NB4 (cell line): ENCODE data around the gene GDPD3.

Source experiments
- DNase-seq: peaks from one replicate; pipeline ENCODE4 v3.0.0; 2010; ENCODE audit warnings: low read depth
- H3K4me3 ChIP-seq: one replicate; pipeline ENCODE4 v1.5.1; 2011; ENCODE audit warnings: mild to moderate bottlenecking, low read depth, low read length, moderate library complexity
- MAX ChIP-seq: IDR thresholded peaks from 2 replicates; pipeline ENCODE4 v1.6.1; 2011; ENCODE audit warnings: low read depth, low read length
- MYC ChIP-seq: IDR thresholded peaks from 2 replicates; pipeline ENCODE4 v1.6.1; 2011; ENCODE audit warnings: low read depth, low read length
- POLR2A ChIP-seq: IDR thresholded peaks from 2 replicates; pipeline ENCODE4 v1.6.1; 2011; ENCODE audit warnings: mild to moderate bottlenecking; ENCODE audit not compliant: insufficient read length; ENCODE audit errors: extremely low read depth
- TF ChIP-seq, protein P1 (sequence below): IDR thresholded peaks from one replicate; pipeline ENCODE4 v1.5.1; 2012; ENCODE audit warnings: low read depth, low read length

Gene GDPD3

DNA sequence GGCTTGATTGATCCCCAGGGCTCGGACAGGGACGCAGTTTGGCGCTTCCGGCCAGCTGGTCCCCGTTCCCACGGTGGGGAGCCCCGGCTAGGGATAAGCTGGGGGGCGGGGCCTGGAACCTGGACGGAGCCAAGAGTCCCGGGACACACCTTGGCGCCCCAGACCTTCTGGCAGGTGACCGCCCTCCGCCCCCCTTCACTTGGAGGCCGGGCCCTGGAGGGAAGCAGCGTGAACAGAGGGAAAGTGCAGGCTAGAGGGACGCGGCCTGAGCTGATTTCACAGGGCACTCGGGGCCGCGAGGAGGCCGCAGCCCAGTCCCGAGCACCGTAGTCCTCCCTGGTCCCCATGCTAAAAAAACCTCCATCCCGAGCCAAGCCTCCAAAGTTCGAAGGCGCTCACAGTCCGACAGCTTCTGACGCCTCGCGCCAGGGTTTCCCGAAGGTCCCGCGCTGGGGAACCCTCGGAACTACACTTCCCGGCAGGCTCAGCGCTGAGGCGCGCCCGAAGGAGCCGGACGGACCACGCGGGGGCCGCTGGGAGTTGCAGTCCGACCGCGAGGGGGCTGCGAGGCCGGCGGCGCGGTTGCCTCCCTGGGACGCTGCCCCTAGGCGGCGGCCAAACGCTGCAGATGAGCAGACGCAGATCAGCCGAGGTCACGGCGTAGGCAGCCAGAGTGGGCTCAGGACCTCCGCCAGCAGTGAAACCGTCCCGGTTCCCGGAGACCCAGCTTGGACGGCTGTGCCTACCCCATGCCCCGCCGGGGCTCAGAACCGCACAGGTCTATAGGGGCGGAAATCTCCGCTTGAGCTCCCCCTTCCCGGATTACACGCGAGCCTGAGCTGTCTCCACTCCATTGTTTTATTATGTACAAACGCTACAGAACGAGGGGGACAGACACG is 21.6 kb downstream of the GDPD3 start, which contains the start of gene TBX6:
TSS of gene TBX6 (minus strand) at position 451 of the 899 bp plus-strand sequence. CDS start 731 bp downstream, outside the sequence.
- peak within 1 kb of the TSS; percentile 83 for H3K4me3 ChIP-seq
- TF ChIP-seq MYC (peak; percentile 90), POLR2A (peak; percentile 66), MAX (peak; percentile 76)
- TF ChIP-seq, protein P1, sequence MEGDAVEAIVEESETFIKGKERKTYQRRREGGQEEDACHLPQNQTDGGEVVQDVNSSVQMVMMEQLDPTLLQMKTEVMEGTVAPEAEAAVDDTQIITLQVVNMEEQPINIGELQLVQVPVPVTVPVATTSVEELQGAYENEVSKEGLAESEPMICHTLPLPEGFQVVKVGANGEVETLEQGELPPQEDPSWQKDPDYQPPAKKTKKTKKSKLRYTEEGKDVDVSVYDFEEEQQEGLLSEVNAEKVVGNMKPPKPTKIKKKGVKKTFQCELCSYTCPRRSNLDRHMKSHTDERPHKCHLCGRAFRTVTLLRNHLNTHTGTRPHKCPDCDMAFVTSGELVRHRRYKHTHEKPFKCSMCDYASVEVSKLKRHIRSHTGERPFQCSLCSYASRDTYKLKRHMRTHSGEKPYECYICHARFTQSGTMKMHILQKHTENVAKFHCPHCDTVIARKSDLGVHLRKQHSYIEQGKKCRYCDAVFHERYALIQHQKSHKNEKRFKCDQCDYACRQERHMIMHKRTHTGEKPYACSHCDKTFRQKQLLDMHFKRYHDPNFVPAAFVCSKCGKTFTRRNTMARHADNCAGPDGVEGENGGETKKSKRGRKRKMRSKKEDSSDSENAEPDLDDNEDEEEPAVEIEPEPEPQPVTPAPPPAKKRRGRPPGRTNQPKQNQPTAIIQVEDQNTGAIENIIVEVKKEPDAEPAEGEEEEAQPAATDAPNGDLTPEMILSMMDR: peak; percentile 61
- peak; percentile 97 for DNase-seq

DNA sequence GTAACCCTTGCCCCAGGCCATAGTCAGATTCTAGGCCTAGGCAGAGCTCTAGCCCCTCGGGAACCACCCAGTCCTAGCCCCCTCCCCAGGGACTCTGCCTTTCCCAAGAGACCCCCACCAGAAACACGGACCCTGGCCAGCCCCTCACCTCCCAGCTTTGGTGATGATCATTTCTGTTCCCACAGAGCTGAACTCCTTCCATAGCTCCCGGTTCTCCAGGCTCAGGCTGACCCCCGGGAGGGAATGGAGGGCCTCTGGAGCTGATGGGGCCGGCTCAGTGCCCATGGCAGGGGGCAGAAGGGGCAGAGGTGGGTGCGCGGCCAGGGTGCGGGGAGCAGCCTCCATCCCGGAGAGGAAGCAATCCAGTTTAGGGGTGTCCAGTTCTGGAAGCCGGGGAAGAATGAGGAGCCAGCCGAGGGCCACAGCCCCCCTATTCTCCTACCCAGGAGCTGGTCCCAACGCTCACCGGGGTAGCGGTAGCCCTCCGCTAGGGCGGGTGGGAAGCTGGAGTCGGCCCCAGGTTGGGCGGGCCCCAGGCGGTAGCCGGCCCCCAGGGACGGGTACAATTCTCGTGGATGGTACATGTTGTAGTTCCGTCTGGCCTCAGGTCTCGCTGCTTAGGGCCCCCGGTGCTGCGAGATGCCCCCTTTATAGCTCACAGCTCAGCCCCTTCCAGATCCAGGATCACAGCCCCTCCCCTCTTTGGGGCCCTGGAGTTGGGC is 22.6 kb downstream of the GDPD3 start:
- TF ChIP-seq, protein P1: no peak
- no peak for TF ChIP-seq MAX
- no peak for TF ChIP-seq MYC
- TF ChIP-seq POLR2A: no peak

GRCh38 chr16:30088832-30089624 is 24.3 kb downstream of the GDPD3 start:
- TF ChIP-seq POLR2A: no peak
- TF ChIP-seq, protein P1: no peak
- no peak for TF ChIP-seq MYC
- TF ChIP-seq MAX: no peak
- no peak overlapping the region for H3K4me3 ChIP-seq
- DNase-seq: no peak

More for the DNA sequence above, 22.6 kb downstream of the GDPD3 start:
- no peak overlapping the region for H3K4me3 ChIP-seq
- no peak for DNase-seq

DNA sequence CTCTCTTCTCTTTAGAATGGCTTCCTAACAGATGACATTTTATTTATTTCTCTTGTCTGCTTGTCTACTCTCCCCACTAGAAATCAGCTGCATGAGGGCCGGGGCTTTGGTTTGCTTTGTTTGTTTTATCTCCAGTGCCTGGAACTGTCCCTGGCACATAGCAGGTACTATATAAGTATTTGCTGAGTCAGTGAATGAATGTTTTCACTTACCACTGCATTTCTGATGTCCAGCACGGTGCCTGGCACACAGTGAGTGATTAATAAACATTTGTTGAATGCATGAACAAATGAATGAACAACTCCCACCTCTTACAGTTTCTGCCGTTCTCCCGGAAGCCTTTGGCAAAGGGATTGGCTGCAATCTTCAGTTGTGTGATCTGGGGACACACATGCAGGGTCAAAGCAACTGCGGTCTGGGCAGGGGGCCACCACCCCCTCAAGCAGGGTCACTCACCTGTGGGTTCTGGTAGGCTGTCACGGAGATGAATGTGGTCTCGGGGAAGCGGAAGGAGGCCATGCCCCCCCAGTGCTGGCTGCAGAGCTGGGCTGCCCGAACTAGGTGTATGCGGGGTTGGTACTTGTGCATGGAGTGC is 25.0 kb downstream of the GDPD3 start:
- DNase-seq: no peak
- no peak overlapping the region for H3K4me3 ChIP-seq
- TF ChIP-seq, protein P1: no peak
- TF ChIP-seq MYC (no peak), POLR2A (no peak), MAX (no peak)

DNA sequence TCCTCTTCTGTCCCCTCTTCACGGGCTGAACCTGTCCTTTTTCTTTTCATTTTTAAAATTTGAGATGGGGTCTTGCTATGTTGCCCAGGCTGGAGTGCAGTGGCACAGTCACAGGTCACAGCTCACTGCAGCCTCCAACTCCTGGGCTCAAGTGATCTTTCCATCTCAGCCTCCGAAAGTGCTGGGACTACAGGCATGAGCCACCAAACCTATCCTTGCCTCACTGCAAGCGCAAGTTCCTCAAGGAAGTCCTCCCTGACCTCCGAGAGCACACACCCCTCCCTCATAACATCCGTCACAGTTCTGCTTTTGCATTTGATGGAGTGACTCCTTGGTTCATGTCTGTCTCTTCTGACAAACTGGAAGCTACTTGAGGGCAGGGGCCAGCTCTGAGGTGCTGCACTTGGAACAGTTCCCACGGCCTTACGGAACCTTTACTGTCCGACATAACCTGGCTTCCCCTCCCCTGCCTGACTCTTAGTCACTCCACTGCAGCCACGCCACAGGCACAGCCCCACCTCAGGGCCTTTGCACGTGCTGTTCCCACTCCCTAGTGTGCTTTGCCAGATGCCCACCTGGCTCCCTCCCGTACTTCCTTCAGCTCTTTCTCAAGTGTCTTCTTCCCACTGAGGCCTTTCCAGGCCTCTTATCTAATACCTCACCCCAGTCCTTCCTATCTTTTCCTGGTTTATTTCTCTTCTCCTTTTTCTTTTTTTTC is 26.0 kb downstream of the GDPD3 start:
- TF ChIP-seq, protein P1: no peak
- no peak for TF ChIP-seq POLR2A
- TF ChIP-seq MAX: no peak
- no peak for TF ChIP-seq MYC
- peak; percentile 61 for DNase-seq
- no peak overlapping the region for H3K4me3 ChIP-seq
